WTC11 (cell line): ENCODE results near the gene PHACTR3. TPM values are rescaled to one million over a fixed set of nuclear protein-coding genes. Genes with fewer than 3 reads are reported as not detected.

Experiments used
- ATAC-seq: fragments of 200-7000 bp; cut with Tn5 transposase; 2 replicates; pipeline ENCODE4 v1.10.0; 2021; ENCODE audit warnings: mild to moderate bottlenecking, moderate library complexity
- CTCF ChIA-PET: fragments of 300-600 bp; sonication (Branson Sonifier 250); formaldehyde crosslinking; loops from one replicate; lab custom pipeline; 2021; ENCODE audit warnings: antibody characterized with exemption; lab: Charles Lee
- POLR2A ChIA-PET: fragments of 350-600 bp; sonication (Branson Sonifier 250); formaldehyde crosslinking; loops from one replicate; lab custom pipeline; 2021; ENCODE audit warnings: antibody characterized with exemption; lab: Charles Lee
- DNase-seq: peaks from one replicate; pipeline ENCODE4 v3.0.0; 2021; ENCODE audit warnings: low spot score
- H3K27ac Mint-ChIP-seq: 2 replicates; pipeline ENCODE4 v1.8.0; 2021; ENCODE audit warnings: mixed read lengths
- H3K27me3 Mint-ChIP-seq: 2 replicates; pipeline ENCODE4 v1.8.0; 2021; ENCODE audit warnings: low read depth, mild to moderate bottlenecking, moderate library complexity, mixed read lengths
- H3K36me3 Mint-ChIP-seq: 2 replicates; pipeline ENCODE4 v1.8.0; 2021; ENCODE audit warnings: mixed read lengths
- H3K4me1 Mint-ChIP-seq: 2 replicates; pipeline ENCODE4 v1.8.0; 2022; ENCODE audit warnings: mixed read lengths
- H3K4me3 Mint-ChIP-seq: 2 replicates; pipeline ENCODE4 v1.8.0; 2021; ENCODE audit warnings: mild to moderate bottlenecking, moderate library complexity, mixed read lengths
- H3K9me3 Mint-ChIP-seq: 2 replicates; pipeline ENCODE4 v1.8.0; 2021; ENCODE audit warnings: mixed read lengths
- ATF1 ChIP-seq: sonication (generic); formaldehyde crosslinking; IDR thresholded peaks from 2 replicates; pipeline ENCODE4 v1.8.1; 2023; ENCODE audit warnings: mild to moderate bottlenecking, moderate library complexity, missing genetic modification reagents
- ATF2 ChIP-seq: sonication (generic); formaldehyde crosslinking; IDR thresholded peaks from 2 replicates; pipeline ENCODE4 v1.8.1; 2022; ENCODE audit warnings: low read depth, missing genetic modification reagents, borderline replicate concordance
- ATF3 ChIP-seq: sonication (generic); formaldehyde crosslinking; conservative IDR thresholded peaks from 2 replicates; pipeline ENCODE4 v1.8.1; 2022; ENCODE audit warnings: mild to moderate bottlenecking, missing genetic modification reagents
- CTCF ChIP-seq: fragments of 200-600 bp; IDR thresholded peaks from 2 replicates; pipeline ENCODE4 v1.8.0; 2022; ENCODE audit warnings: antibody characterized with exemption
- E2F1 ChIP-seq: sonication (generic); formaldehyde crosslinking; IDR thresholded peaks from 2 replicates; pipeline ENCODE4 v1.8.0; 2022; ENCODE audit warnings: mild to moderate bottlenecking, missing genetic modification reagents
- FOXK1 ChIP-seq: sonication (generic); formaldehyde crosslinking; IDR thresholded peaks from 2 replicates; pipeline ENCODE4 v1.8.0; 2022; ENCODE audit warnings: mild to moderate bottlenecking, moderate library complexity, missing genetic modification reagents
- FOXP1 ChIP-seq: sonication (generic); formaldehyde crosslinking; IDR thresholded peaks from 2 replicates; pipeline ENCODE4 v1.8.0; 2022; ENCODE audit warnings: missing genetic modification reagents, mild to moderate bottlenecking, moderate library complexity, borderline replicate concordance
- GABPB1 ChIP-seq: sonication (generic); formaldehyde crosslinking; IDR thresholded peaks from 2 replicates; pipeline ENCODE4 v1.8.1; 2023; ENCODE audit warnings: mild to moderate bottlenecking, missing genetic modification reagents
- MAX ChIP-seq: sonication (generic); formaldehyde crosslinking; IDR thresholded peaks from 2 replicates; pipeline ENCODE4 v1.8.0; 2022; ENCODE audit warnings: mild to moderate bottlenecking, missing genetic modification reagents
- NFYB ChIP-seq: sonication (generic); formaldehyde crosslinking; conservative IDR thresholded peaks from 2 replicates; pipeline ENCODE4 v1.8.0; 2022; ENCODE audit warnings: low read depth, missing genetic modification reagents
- NR2C2 ChIP-seq: sonication (generic); formaldehyde crosslinking; IDR thresholded peaks from 2 replicates; pipeline ENCODE4 v1.8.0; 2022; ENCODE audit warnings: mild to moderate bottlenecking, missing genetic modification reagents
- OVOL2 ChIP-seq: fragments of 250-450 bp; sonication (Bioruptor Pico); IDR thresholded peaks from 2 replicates; pipeline ENCODE4 v1.9.0; 2021; ENCODE audit warnings: mild to moderate bottlenecking, borderline replicate concordance
- SP1 ChIP-seq: sonication (generic); formaldehyde crosslinking; conservative IDR thresholded peaks from 2 replicates; pipeline ENCODE4 v1.8.1; 2022; ENCODE audit warnings: missing genetic modification reagents
- TEAD1 ChIP-seq: sonication (generic); formaldehyde crosslinking; IDR thresholded peaks from 2 replicates; pipeline ENCODE4 v1.8.0; 2022; ENCODE audit warnings: mild to moderate bottlenecking, missing genetic modification reagents
- ZNF416 ChIP-seq: fragments of 250-450 bp; sonication (Bioruptor Pico); IDR thresholded peaks from 2 replicates; pipeline ENCODE4 v1.9.0; 2021; ENCODE audit warnings: mild to moderate bottlenecking, inconsistent platforms
- ZNF532 ChIP-seq: fragments of 250-450 bp; sonication (Bioruptor Pico); IDR thresholded peaks from 2 replicates; pipeline ENCODE4 v1.9.0; 2021; ENCODE audit warnings: mild to moderate bottlenecking, borderline replicate concordance
- ZNF671 ChIP-seq: fragments of 250-450 bp; sonication (Bioruptor Pico); IDR thresholded peaks from 2 replicates; pipeline ENCODE4 v1.8.0; 2021; ENCODE audit warnings: mild to moderate bottlenecking
- total RNA-seq: library from RNA; stranded (reverse); gene quantifications from 3 replicates; pipeline ENCODE4 v1.2.3, GENCODE V29; 2021
- TF ChIP-seq, protein P1 (sequence below): sonication (generic); formaldehyde crosslinking; IDR thresholded peaks from 2 replicates; pipeline ENCODE4 v1.8.0; 2023; ENCODE audit warnings: missing genetic modification reagents, mild to moderate bottlenecking, borderline replicate concordance

The PHACTR3 gene
- total RNA-seq, 1 experiment from 2014 or later = 0.28 TPM

- ATAC-seq (no peak), DNase-seq (no peak)
- ChIA-PET POLR2A (no interaction called here), CTCF (no interaction called here)
- Mint-ChIP-seq H3K36me3 (peaks cover 17% of the 10 kb centered on the region), H3K4me1 (no peaks in the 10 kb centered on the region), H3K27ac (no peak overlapping the region), H3K9me3 (peaks cover 63% of the 10 kb centered on the region)
- TF ChIP-seq E2F1 (CRISPR knock-in tag) = no peak
- TF ChIP-seq OVOL2 (CRISPR knock-in tag) = no peak
- no peak for TF ChIP-seq ATF2
- TF ChIP-seq, protein P1, sequence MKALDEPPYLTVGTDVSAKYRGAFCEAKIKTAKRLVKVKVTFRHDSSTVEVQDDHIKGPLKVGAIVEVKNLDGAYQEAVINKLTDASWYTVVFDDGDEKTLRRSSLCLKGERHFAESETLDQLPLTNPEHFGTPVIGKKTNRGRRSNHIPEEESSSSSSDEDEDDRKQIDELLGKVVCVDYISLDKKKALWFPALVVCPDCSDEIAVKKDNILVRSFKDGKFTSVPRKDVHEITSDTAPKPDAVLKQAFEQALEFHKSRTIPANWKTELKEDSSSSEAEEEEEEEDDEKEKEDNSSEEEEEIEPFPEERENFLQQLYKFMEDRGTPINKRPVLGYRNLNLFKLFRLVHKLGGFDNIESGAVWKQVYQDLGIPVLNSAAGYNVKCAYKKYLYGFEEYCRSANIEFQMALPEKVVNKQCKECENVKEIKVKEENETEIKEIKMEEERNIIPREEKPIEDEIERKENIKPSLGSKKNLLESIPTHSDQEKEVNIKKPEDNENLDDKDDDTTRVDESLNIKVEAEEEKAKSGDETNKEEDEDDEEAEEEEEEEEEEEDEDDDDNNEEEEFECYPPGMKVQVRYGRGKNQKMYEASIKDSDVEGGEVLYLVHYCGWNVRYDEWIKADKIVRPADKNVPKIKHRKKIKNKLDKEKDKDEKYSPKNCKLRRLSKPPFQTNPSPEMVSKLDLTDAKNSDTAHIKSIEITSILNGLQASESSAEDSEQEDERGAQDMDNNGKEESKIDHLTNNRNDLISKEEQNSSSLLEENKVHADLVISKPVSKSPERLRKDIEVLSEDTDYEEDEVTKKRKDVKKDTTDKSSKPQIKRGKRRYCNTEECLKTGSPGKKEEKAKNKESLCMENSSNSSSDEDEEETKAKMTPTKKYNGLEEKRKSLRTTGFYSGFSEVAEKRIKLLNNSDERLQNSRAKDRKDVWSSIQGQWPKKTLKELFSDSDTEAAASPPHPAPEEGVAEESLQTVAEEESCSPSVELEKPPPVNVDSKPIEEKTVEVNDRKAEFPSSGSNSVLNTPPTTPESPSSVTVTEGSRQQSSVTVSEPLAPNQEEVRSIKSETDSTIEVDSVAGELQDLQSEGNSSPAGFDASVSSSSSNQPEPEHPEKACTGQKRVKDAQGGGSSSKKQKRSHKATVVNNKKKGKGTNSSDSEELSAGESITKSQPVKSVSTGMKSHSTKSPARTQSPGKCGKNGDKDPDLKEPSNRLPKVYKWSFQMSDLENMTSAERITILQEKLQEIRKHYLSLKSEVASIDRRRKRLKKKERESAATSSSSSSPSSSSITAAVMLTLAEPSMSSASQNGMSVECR (CRISPR knock-in tag) = no peak
- TF ChIP-seq ATF1 (CRISPR knock-in tag) = no peak
- TF ChIP-seq ZNF532 (CRISPR knock-in tag) = no peak
- no peak for TF ChIP-seq GABPB1
- TF ChIP-seq ZNF416 = no peak
- TF ChIP-seq NR2C2 (CRISPR knock-in tag) = no peak
- TF ChIP-seq FOXP1 (CRISPR knock-in tag) = no peak
- no peak for TF ChIP-seq NFYB (CRISPR knock-in tag)
- TF ChIP-seq FOXK1 (CRISPR knock-in tag) = no peak
- no peak for TF ChIP-seq SP1 (CRISPR knock-in tag)
- TF ChIP-seq MAX (CRISPR knock-in tag) = no peak
- no peak for TF ChIP-seq ATF3
- no peak for TF ChIP-seq ZNF671 (CRISPR knock-in tag)
- TF ChIP-seq CTCF = no peak
- no peak for TF ChIP-seq TEAD1
- TF ChIP-seq, all 79 proteins: peak for 0
- Mint-ChIP-seq H3K27me3 (peaks cover 51% of the 10 kb centered on the region), H3K4me3 (no peak overlapping the region)
Observed at GRCh38 chr20:59647271-59647670, 42.9 kb downstream of the PHACTR3 start.
